Caco-2 (cell line): ENCODE data around the gene TSPAN8. TPM values are rescaled to one million over a fixed set of nuclear protein-coding genes. Genes with fewer than 3 reads are reported as not detected.

Source experiments
- BruUV-seq: library from RNA; stranded (reverse); fragments of 400-500 nt; replicated peaks from 2 replicates; lab custom pipeline; 2021; lab: Mats Ljungman, UMichigan
- CTCF ChIA-PET: fragments of 300-600 bp; sonication (Branson Sonifier 250); formaldehyde crosslinking; loops from one replicate; lab custom pipeline; 2022; ENCODE audit warnings: antibody characterized with exemption; lab: Charles Lee
- POLR2A ChIA-PET: fragments of 300-600 bp; sonication (Branson Sonifier 250); formaldehyde crosslinking; loops from one replicate; lab custom pipeline; 2022; ENCODE audit warnings: antibody characterized with exemption; lab: Charles Lee
- DNase-seq, 2 experiments: peaks; one replicate each; pipeline versions ENCODE4 v3.0.0 to v3.0.0-alpha.2; 2020 to 2022
- H3K27me3 ChIP-seq: replicated peaks from 2 replicates; pipeline ENCODE4 v1.6.0; 2011; ENCODE audit warnings: low read length; ENCODE audit not compliant: control insufficient read depth, insufficient read depth
- H3K36me3 ChIP-seq: 2 replicates; pipeline ENCODE4 v1.5.1; 2011; ENCODE audit warnings: low read length; ENCODE audit not compliant: control insufficient read depth, insufficient read depth
- H3K4me1 ChIP-seq: fragments of 250-450 bp; sonication (Bioruptor Pico); 2 replicates; pipeline ENCODE4 v1.5.1; 2020; ENCODE audit warnings: mild to moderate bottlenecking
- H3K4me3 ChIP-seq: 2 replicates; pipeline ENCODE4 v1.5.1; 2011; ENCODE audit warnings: low read depth, mild to moderate bottlenecking, control low read depth, low read length
- H3K9me3 ChIP-seq: fragments of 250-450 bp; sonication (Bioruptor Pico); 2 replicates; pipeline ENCODE4 v1.5.1; 2020; ENCODE audit warnings: mild to moderate bottlenecking, moderate library complexity
- H3K27ac Mint-ChIP-seq: one replicate; pipeline ENCODE4 v1.8.0; 2022; ENCODE audit warnings: mixed read lengths; ENCODE audit not compliant: unreplicated experiment
- H3K27me3 Mint-ChIP-seq: one replicate; pipeline ENCODE4 v1.8.0; 2022; ENCODE audit warnings: mixed read lengths; ENCODE audit not compliant: insufficient read depth, unreplicated experiment
- H3K36me3 Mint-ChIP-seq: one replicate; pipeline ENCODE4 v1.8.0; 2022; ENCODE audit warnings: mild to moderate bottlenecking, mixed read lengths; ENCODE audit not compliant: insufficient read depth, unreplicated experiment
- H3K4me1 Mint-ChIP-seq: one replicate; pipeline ENCODE4 v1.8.0; 2022; ENCODE audit warnings: low read depth, mixed read lengths; ENCODE audit not compliant: unreplicated experiment
- H3K4me3 Mint-ChIP-seq: one replicate; pipeline ENCODE4 v1.8.0; 2022; ENCODE audit warnings: mild to moderate bottlenecking, moderate library complexity, mixed read lengths; ENCODE audit not compliant: unreplicated experiment
- H3K9me3 Mint-ChIP-seq: one replicate; pipeline ENCODE4 v1.8.0; 2022; ENCODE audit warnings: mixed read lengths; ENCODE audit not compliant: unreplicated experiment
- intact Hi-C: fragments of 100-400 bp; cut with micrococcal nuclease; formaldehyde crosslinking; loops from one replicate; pipeline ENCODE4 v1.10.0; 2022; ENCODE audit not compliant: unreplicated experiment
- total RNA-seq: library from RNA; stranded (reverse); gene quantifications from 2 replicates; pipeline ENCODE4 v1.2.3, GENCODE V29; 2022
- TF ChIP-seq, protein P1 (sequence below), 2 experiments: fragments of 200-600 bp in 1 of 2; IDR thresholded peaks; 1 replicate in 1 of 2; 2 replicates in 1 of 2; pipeline versions ENCODE4 v1.5.1 to v1.8.0; 2011 to 2022; ENCODE audit warnings: antibody characterized with exemption in 1 of 2, control low read depth in 1 of 2, inconsistent platforms in 1 of 2, low read depth in 1 of 2, low read length in 1 of 2, mild to moderate bottlenecking in 1 of 2, moderate library complexity in 1 of 2; ENCODE audit not compliant: insufficient read depth in 1 of 2, severe bottlenecking in 1 of 2, unreplicated experiment in 1 of 2

Gene TSPAN8
- total RNA-seq, 1 experiment from 2014 or later: 86.4 TPM

DNA sequence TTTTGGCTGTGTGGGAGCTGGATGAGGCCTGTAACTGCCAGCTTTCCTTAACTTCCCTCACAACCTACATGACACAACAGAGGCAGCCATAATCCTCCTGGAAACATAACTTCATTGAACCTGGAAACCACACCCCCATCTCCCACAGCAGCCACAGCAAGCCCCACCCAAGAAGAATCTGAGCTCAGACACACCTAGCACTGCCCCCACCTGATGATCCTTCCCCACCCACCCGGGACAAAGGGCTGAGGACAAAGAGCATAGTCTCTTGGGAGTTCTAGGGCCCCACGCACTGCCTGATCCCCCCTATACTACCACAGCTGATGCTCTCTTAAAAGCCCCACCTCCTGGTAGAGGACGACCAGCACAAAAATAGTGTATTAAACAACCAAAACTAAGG lies 29.6 kb upstream of the TSPAN8 start:
- DNase-seq: no peak
- ChIA-PET CTCF (no interaction called here), POLR2A (no interaction called here)
- BruUV-seq: no TSS peak
- H3K4me1 Mint-ChIP-seq: peaks cover 8% of the 10 kb centered on the region
- TF ChIP-seq, protein P1, sequence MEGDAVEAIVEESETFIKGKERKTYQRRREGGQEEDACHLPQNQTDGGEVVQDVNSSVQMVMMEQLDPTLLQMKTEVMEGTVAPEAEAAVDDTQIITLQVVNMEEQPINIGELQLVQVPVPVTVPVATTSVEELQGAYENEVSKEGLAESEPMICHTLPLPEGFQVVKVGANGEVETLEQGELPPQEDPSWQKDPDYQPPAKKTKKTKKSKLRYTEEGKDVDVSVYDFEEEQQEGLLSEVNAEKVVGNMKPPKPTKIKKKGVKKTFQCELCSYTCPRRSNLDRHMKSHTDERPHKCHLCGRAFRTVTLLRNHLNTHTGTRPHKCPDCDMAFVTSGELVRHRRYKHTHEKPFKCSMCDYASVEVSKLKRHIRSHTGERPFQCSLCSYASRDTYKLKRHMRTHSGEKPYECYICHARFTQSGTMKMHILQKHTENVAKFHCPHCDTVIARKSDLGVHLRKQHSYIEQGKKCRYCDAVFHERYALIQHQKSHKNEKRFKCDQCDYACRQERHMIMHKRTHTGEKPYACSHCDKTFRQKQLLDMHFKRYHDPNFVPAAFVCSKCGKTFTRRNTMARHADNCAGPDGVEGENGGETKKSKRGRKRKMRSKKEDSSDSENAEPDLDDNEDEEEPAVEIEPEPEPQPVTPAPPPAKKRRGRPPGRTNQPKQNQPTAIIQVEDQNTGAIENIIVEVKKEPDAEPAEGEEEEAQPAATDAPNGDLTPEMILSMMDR (IDR thresholded peaks at IDR 0.05; ENCODE audit: insufficient read depth in 1 of 2, low read depth in 1 of 2, low read length in 1 of 2, severe bottlenecking in 1 of 2, unreplicated experiment in 1 of 2): no peak
- no peaks in the 10 kb centered on the region for H3K9me3 Mint-ChIP-seq
- Histone ChIP-seq H3K36me3 (no peaks in the 10 kb centered on the region), H3K4me3 (no peak overlapping the region), H3K9me3 (no peaks in the 10 kb centered on the region), H3K27me3 (no peaks in the 10 kb centered on the region), H3K4me1 (no peaks in the 10 kb centered on the region)
- no peaks in the 10 kb centered on the region for H3K36me3 Mint-ChIP-seq
- H3K27me3 Mint-ChIP-seq: no peaks in the 10 kb centered on the region
- intact Hi-C loops: no loop called here
- no peak overlapping the region for H3K27ac Mint-ChIP-seq
- no peak overlapping the region for H3K4me3 Mint-ChIP-seq

- no peaks in the 10 kb centered on the region for H3K36me3 Mint-ChIP-seq
- intact Hi-C loops: no loop called here
- no TSS peak for BruUV-seq
Observed at GRCh38 chr12:71186571-71187288, 28.9 kb upstream of the TSPAN8 start.

GRCh38 chr12:71183846-71184245 lies 26.0 kb upstream of the TSPAN8 start:
- H3K36me3 Mint-ChIP-seq: no peaks in the 10 kb centered on the region
- intact Hi-C loops: no loop called here
- H3K27ac Mint-ChIP-seq: no peak overlapping the region
- Histone ChIP-seq H3K4me1 (no peaks in the 10 kb centered on the region), H3K9me3 (no peaks in the 10 kb centered on the region), H3K36me3 (no peaks in the 10 kb centered on the region), H3K4me3 (no peak overlapping the region), H3K27me3 (no peaks in the 10 kb centered on the region)
- peaks cover 8% of the 10 kb centered on the region for H3K4me1 Mint-ChIP-seq
- H3K27me3 Mint-ChIP-seq: no peaks in the 10 kb centered on the region
- TF ChIP-seq, protein P1 (IDR thresholded peaks at IDR 0.05; ENCODE audit: insufficient read depth in 1 of 2, low read depth in 1 of 2, low read length in 1 of 2, severe bottlenecking in 1 of 2, unreplicated experiment in 1 of 2): no peak
- no TSS peak for BruUV-seq
- no peak for DNase-seq
- POLR2A ChIA-PET: no interaction called here
- CTCF ChIA-PET: no interaction called here
- H3K4me3 Mint-ChIP-seq: no peak overlapping the region
- H3K9me3 Mint-ChIP-seq: peaks cover 11% of the 10 kb centered on the region

More at GRCh38 chr12:71186571-71187288, 28.9 kb upstream of the TSPAN8 start:
- no peaks in the 10 kb centered on the region for H3K27me3 ChIP-seq
- DNase-seq: no peak
- TF ChIP-seq, protein P1 (IDR thresholded peaks at IDR 0.05; ENCODE audit: insufficient read depth in 1 of 2, low read depth in 1 of 2, low read length in 1 of 2, severe bottlenecking in 1 of 2, unreplicated experiment in 1 of 2): no peak
- ChIA-PET CTCF (no interaction called here), POLR2A (no interaction called here)
- no peaks in the 10 kb centered on the region for H3K36me3 ChIP-seq
- H3K9me3 Mint-ChIP-seq: no peaks in the 10 kb centered on the region
- H3K4me3 ChIP-seq: no peak overlapping the region
- H3K4me1 Mint-ChIP-seq: peaks cover 8% of the 10 kb centered on the region
- no peak overlapping the region for H3K4me3 Mint-ChIP-seq
- no peak overlapping the region for H3K27ac Mint-ChIP-seq
- H3K27me3 Mint-ChIP-seq: no peaks in the 10 kb centered on the region
- H3K4me1 ChIP-seq: no peaks in the 10 kb centered on the region
- no peaks in the 10 kb centered on the region for H3K9me3 ChIP-seq
